K562 (cell line): ENCODE data around the gene RBM19. TPM values are rescaled to one million over a fixed set of nuclear protein-coding genes. Genes with fewer than 3 reads are reported as not detected.

ENCODE experiments used
- FOXA3 ChIP-seq, 2 experiments: fragments of 450-650 bp in 1 of 2; sonication (generic) in 1 of 2; formaldehyde crosslinking; IDR thresholded peaks in 1 of 2; conservative IDR thresholded peaks in 1 of 2; 2 replicates each; pipeline versions ENCODE4 v1.4.0 to v1.8.0; 2020 to 2022; ENCODE audit warnings: mild to moderate bottlenecking in 2 of 2, missing genetic modification reagents in 1 of 2
- FOXP1 ChIP-seq: sonication (generic); formaldehyde crosslinking; IDR thresholded peaks from 2 replicates; pipeline ENCODE4 v1.8.0; 2022; ENCODE audit warnings: mild to moderate bottlenecking, missing genetic modification reagents
- HDAC6 ChIP-seq: IDR thresholded peaks from 2 replicates; pipeline ENCODE4 v1.6.1; 2012; ENCODE audit warnings: low read depth, mild to moderate bottlenecking, control low read depth, inconsistent platforms, low read length, moderate library complexity
- HDGF ChIP-seq: fragments of 450-650 bp; IDR thresholded peaks from 2 replicates; pipeline ENCODE4 v1.6.1; 2016
- HNRNPH1 ChIP-seq: fragments of 200-400 bp; formaldehyde crosslinking; optimal IDR thresholded peaks from 2 replicates; pipeline ENCODE3; 2017; ENCODE audit warnings: low read depth, mild to moderate bottlenecking, low read length, moderate library complexity
- LEF1 ChIP-seq: fragments of 450-650 bp; IDR thresholded peaks from 2 replicates; pipeline ENCODE4 v1.6.1; 2016; ENCODE audit warnings: mild to moderate bottlenecking
- MYC ChIP-seq, 2 experiments: fragments of 250-450 bp in 1 of 2; sonication (Bioruptor Pico) in 1 of 2; IDR thresholded peaks; 2 replicates each; pipeline versions ENCODE4 v1.5.1 to v1.6.1; 2012 to 2021; ENCODE audit warnings: low read depth in 2 of 2, borderline replicate concordance in 1 of 2, improper control_type of control experiment in 1 of 2, low read length in 1 of 2, mild to moderate bottlenecking in 1 of 2, moderate library complexity in 1 of 2
- NFYB ChIP-seq: IDR thresholded peaks from 2 replicates; pipeline ENCODE4 v1.6.1; 2011; ENCODE audit warnings: mild to moderate bottlenecking, moderate library complexity; ENCODE audit not compliant: insufficient read length; ENCODE audit errors: extremely low read depth
- PBX2 ChIP-seq, 2 experiments: IDR thresholded peaks in 1 of 2; conservative IDR thresholded peaks in 1 of 2; 2 replicates each; pipeline ENCODE4 v1.6.1; 2016; ENCODE audit warnings: low read depth in 2 of 2, mild to moderate bottlenecking in 1 of 2, missing compliant biosample characterization in 1 of 2, missing genetic modification characterization in 1 of 2, moderate library complexity in 1 of 2
- PHB2 ChIP-seq: fragments of 450-650 bp; IDR thresholded peaks from 2 replicates; pipeline ENCODE4 v1.6.1; 2017; ENCODE audit warnings: low read depth
- SNIP1 ChIP-seq: fragments of 450-650 bp; IDR thresholded peaks from 2 replicates; pipeline ENCODE4 v1.7.1; 2017; ENCODE audit warnings: low read depth, mild to moderate bottlenecking
- SOX6 ChIP-seq: fragments of 450-650 bp; IDR thresholded peaks from 2 replicates; pipeline ENCODE4 v1.6.1; 2014; ENCODE audit warnings: mild to moderate bottlenecking
- TFE3 ChIP-seq: fragments of 450-650 bp; formaldehyde crosslinking; IDR thresholded peaks from 2 replicates; pipeline ENCODE4 v1.4.0; 2020; ENCODE audit warnings: mild to moderate bottlenecking, mixed read lengths
- ZNF133 ChIP-seq: fragments of 250-450 bp; sonication (Bioruptor Pico); IDR thresholded peaks from 2 replicates; pipeline ENCODE4 v1.4.0; 2020; ENCODE audit warnings: mild to moderate bottlenecking
- ZNF174 ChIP-seq: fragments of 250-450 bp; sonication (Bioruptor Pico); IDR thresholded peaks from 2 replicates; pipeline ENCODE4 v1.4.0; 2020; ENCODE audit warnings: mild to moderate bottlenecking
- ZNF431 ChIP-seq: sonication (generic); formaldehyde crosslinking; IDR thresholded peaks from 2 replicates; pipeline ENCODE4 v1.8.0; 2022; ENCODE audit warnings: mild to moderate bottlenecking, missing genetic modification reagents
- polyA plus RNA-seq, 8 experiments: library from polyadenylated mRNA; depleted of rRNA in 4 of 8; stranded (reverse) in 5 of 8; unstranded in 3 of 8; fragments of >200 nt; fragmentation: Nextera tagmentation in 2 of 8; fragmentation: Illumina TruSeq in 1 of 8; extraction: Ambion mirVana in 2 of 8; extraction: Trizol in 1 of 8; gene quantifications; 2 replicates each; pipeline versions ENCODE4 v1.2.1 to v1.2.3, GENCODE V29; 2011 to 2014; ENCODE audit warnings: inconsistent platforms in 1 of 8, missing spikeins in 1 of 8
- total RNA-seq, 7 experiments: library from RNA; depleted of rRNA in 6 of 7; stranded (reverse); fragments of >200 nt in 6 of 7; fragmentation: Illumina TruSeq in 2 of 7; extraction: Trizol in 2 of 7; gene quantifications; 2 replicates each; pipeline versions ENCODE4 v1.2.1 to v1.2.3, GENCODE V29; 2011 to 2021; ENCODE audit warnings: low replicate concordance in 1 of 7
- TF ChIP-seq, protein P1 (sequence below), 3 experiments: IDR thresholded peaks in 2 of 3; conservative IDR thresholded peaks in 1 of 3; 2 replicates each; pipeline ENCODE4 v1.5.1; 2011 to 2012; ENCODE audit warnings: low read length in 3 of 3, mild to moderate bottlenecking in 3 of 3, control low read depth in 2 of 3, improper control_type of control experiment in 1 of 3, inconsistent platforms in 1 of 3, low read depth in 1 of 3, mixed read lengths in 1 of 3, moderate library complexity in 1 of 3; ENCODE audit not compliant: insufficient read depth in 2 of 3

RBM19 gene
- total and polyA plus RNA-seq, 9 of the 15 experiments (the other 6 are each of a cell fraction or from before 2014, with no cell fraction given), result 16.0 to 58.4 (median 37.9) TPM

DNA sequence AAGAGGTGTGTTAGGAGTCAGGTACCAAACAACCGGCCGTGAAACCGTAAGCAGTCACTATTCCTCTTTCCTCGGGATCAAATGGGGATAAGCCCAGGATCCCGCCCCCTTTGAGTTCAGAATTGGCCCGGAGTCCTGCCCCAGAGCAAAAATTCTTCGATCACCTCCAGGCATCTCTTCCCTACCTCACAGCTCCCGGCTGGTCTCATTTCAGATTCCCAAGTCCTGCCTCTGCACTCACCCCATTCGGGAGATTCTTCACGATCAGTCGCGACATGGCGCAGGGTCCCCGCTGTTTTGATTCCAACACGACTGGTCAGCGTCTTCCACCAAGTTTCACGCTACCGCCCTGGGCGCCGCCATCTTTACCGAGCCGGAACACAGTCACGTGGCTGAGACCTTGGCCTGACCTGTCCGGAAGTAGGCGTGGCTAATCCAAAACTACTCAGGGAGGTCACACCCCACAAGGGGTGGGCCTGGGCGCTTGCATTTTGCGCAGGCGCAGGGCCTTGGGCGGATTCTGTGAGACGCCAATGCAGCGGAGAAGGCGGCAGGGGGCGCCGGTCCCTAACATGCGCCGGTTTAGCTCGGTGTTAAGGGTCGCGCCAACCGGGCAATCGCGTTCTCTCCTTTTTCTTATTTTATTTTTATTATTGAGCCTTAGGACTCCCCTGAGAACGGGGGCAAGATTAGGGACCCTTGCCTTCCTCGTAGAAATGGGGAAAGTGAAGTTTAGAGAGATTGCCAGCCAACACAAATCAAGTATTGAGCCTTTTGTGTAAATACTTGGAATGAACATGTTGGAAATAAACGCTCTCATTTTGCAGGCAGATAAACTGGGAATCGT, at the start of gene RBM19 (continued):
- no peak for TF ChIP-seq PBX2 (CRISPR knock-in tag; IDR thresholded peaks at IDR 0.05; ENCODE audit: low read depth)
- no peak for TF ChIP-seq PBX2 (tag; conservative IDR thresholded peaks at IDR 0.05; ENCODE audit: low read depth)
- no peak for TF ChIP-seq HNRNPH1
- TF ChIP-seq HDAC6, result no peak
- TF ChIP-seq PHB2, result no peak
- no peak for TF ChIP-seq ZNF174
- no peak for TF ChIP-seq ZNF431 (CRISPR knock-in tag)
- TF ChIP-seq SOX6, result peak; percentile 20; the same call in 1 of the 2 replicates
- no peak for TF ChIP-seq HDGF
- TF ChIP-seq SNIP1, result no peak
- no peak for TF ChIP-seq LEF1
- TF ChIP-seq FOXP1 (CRISPR knock-in tag), result no peak
- TF ChIP-seq, protein P1, sequence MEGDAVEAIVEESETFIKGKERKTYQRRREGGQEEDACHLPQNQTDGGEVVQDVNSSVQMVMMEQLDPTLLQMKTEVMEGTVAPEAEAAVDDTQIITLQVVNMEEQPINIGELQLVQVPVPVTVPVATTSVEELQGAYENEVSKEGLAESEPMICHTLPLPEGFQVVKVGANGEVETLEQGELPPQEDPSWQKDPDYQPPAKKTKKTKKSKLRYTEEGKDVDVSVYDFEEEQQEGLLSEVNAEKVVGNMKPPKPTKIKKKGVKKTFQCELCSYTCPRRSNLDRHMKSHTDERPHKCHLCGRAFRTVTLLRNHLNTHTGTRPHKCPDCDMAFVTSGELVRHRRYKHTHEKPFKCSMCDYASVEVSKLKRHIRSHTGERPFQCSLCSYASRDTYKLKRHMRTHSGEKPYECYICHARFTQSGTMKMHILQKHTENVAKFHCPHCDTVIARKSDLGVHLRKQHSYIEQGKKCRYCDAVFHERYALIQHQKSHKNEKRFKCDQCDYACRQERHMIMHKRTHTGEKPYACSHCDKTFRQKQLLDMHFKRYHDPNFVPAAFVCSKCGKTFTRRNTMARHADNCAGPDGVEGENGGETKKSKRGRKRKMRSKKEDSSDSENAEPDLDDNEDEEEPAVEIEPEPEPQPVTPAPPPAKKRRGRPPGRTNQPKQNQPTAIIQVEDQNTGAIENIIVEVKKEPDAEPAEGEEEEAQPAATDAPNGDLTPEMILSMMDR (IDR thresholded peaks at IDR 0.05 in 2 of 3, conservative IDR thresholded peaks at IDR 0.05 in 1 of 3; ENCODE audit: insufficient read depth in 2 of 3, low read depth in 1 of 3, low read length in 3 of 3), result peak; percentile 85 to 95 (median 94)
- peak; percentile 86 for TF ChIP-seq MYC (IDR thresholded peaks at IDR 0.05; ENCODE audit: low read depth, low read length)
- TF ChIP-seq MYC (CRISPR knock-in tag; IDR thresholded peaks at IDR 0.05; ENCODE audit: borderline replicate concordance, low read depth), result no peak
- TF ChIP-seq NFYB, result no peak
- TF ChIP-seq FOXA3 (CRISPR knock-in tag; conservative IDR thresholded peaks at IDR 0.05 in 1 of 2, IDR thresholded peaks at IDR 0.05 in 1 of 2), result no peak
- TF ChIP-seq ZNF133 (CRISPR knock-in tag), result no peak
- TF ChIP-seq TFE3 (CRISPR knock-in tag), result peak; percentile 96
